ENCODE results near the gene OR7A5.

DNA sequence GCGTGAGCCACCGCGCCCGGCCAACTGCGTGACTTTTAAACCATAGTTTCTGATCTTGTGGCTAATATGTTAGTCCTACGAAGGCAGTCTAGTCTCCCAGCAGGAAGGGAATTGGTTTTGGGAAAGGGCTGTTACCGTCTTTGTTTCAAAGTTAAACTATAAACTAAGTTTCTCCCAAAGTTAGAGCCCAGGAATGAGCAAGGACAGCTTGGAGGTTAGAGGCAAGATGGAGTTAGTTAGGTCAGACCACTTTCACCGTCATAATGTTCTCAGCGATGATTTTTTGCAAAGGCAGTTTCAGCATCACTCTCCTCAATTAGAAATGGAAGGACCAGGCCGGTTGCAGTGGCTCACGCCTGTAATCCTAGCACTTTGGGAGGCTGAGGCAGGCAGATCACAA lies 39.0 kb downstream of the OR7A5 start:
- TF ChIP-seq, protein P1, sequence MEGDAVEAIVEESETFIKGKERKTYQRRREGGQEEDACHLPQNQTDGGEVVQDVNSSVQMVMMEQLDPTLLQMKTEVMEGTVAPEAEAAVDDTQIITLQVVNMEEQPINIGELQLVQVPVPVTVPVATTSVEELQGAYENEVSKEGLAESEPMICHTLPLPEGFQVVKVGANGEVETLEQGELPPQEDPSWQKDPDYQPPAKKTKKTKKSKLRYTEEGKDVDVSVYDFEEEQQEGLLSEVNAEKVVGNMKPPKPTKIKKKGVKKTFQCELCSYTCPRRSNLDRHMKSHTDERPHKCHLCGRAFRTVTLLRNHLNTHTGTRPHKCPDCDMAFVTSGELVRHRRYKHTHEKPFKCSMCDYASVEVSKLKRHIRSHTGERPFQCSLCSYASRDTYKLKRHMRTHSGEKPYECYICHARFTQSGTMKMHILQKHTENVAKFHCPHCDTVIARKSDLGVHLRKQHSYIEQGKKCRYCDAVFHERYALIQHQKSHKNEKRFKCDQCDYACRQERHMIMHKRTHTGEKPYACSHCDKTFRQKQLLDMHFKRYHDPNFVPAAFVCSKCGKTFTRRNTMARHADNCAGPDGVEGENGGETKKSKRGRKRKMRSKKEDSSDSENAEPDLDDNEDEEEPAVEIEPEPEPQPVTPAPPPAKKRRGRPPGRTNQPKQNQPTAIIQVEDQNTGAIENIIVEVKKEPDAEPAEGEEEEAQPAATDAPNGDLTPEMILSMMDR (IDR thresholded peaks at IDR 0.05) = no peak
- TF ChIP-seq NFATC4 (CRISPR knock-in tag; IDR thresholded peaks at IDR 0.05) (no peak), TP53 (CRISPR knock-in tag; IDR thresholded peaks at IDR 0.05) (no peak)
- TF ChIP-seq, protein P2, sequence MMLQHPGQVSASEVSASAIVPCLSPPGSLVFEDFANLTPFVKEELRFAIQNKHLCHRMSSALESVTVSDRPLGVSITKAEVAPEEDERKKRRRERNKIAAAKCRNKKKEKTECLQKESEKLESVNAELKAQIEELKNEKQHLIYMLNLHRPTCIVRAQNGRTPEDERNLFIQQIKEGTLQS (CRISPR knock-in tag; conservative IDR thresholded peaks at IDR 0.05) = no peak
- TF ChIP-seq, protein P3, sequence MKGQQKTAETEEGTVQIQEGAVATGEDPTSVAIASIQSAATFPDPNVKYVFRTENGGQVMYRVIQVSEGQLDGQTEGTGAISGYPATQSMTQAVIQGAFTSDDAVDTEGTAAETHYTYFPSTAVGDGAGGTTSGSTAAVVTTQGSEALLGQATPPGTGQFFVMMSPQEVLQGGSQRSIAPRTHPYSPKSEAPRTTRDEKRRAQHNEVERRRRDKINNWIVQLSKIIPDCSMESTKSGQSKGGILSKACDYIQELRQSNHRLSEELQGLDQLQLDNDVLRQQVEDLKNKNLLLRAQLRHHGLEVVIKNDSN (CRISPR knock-in tag; IDR thresholded peaks at IDR 0.05) = no peak
- TF ChIP-seq, protein P4, sequence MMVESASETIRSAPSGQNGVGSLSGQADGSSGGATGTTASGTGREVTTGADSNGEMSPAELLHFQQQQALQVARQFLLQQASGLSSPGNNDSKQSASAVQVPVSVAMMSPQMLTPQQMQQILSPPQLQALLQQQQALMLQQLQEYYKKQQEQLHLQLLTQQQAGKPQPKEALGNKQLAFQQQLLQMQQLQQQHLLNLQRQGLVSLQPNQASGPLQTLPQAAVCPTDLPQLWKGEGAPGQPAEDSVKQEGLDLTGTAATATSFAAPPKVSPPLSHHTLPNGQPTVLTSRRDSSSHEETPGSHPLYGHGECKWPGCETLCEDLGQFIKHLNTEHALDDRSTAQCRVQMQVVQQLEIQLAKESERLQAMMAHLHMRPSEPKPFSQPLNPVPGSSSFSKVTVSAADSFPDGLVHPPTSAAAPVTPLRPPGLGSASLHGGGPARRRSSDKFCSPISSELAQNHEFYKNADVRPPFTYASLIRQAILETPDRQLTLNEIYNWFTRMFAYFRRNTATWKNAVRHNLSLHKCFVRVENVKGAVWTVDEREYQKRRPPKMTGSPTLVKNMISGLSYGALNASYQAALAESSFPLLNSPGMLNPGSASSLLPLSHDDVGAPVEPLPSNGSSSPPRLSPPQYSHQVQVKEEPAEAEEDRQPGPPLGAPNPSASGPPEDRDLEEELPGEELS (CRISPR knock-in tag; IDR thresholded peaks at IDR 0.05) = no peak
- TF ChIP-seq, protein P5, sequence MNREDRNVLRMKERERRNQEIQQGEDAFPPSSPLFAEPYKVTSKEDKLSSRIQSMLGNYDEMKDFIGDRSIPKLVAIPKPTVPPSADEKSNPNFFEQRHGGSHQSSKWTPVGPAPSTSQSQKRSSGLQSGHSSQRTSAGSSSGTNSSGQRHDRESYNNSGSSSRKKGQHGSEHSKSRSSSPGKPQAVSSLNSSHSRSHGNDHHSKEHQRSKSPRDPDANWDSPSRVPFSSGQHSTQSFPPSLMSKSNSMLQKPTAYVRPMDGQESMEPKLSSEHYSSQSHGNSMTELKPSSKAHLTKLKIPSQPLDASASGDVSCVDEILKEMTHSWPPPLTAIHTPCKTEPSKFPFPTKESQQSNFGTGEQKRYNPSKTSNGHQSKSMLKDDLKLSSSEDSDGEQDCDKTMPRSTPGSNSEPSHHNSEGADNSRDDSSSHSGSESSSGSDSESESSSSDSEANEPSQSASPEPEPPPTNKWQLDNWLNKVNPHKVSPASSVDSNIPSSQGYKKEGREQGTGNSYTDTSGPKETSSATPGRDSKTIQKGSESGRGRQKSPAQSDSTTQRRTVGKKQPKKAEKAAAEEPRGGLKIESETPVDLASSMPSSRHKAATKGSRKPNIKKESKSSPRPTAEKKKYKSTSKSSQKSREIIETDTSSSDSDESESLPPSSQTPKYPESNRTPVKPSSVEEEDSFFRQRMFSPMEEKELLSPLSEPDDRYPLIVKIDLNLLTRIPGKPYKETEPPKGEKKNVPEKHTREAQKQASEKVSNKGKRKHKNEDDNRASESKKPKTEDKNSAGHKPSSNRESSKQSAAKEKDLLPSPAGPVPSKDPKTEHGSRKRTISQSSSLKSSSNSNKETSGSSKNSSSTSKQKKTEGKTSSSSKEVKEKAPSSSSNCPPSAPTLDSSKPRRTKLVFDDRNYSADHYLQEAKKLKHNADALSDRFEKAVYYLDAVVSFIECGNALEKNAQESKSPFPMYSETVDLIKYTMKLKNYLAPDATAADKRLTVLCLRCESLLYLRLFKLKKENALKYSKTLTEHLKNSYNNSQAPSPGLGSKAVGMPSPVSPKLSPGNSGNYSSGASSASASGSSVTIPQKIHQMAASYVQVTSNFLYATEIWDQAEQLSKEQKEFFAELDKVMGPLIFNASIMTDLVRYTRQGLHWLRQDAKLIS (CRISPR knock-in tag; IDR thresholded peaks at IDR 0.05; ENCODE audit: borderline replicate concordance) = no peak

All from WTC11 (cell line).